Measurements from ENCODE around the gene CHIC1.
"Not testable (repeated sequence)": the region's sequence is repeated elsewhere in the genome, so short reads cannot be mapped to it uniquely, and the experiment has no call there.

Gene CHIC1

DNA sequence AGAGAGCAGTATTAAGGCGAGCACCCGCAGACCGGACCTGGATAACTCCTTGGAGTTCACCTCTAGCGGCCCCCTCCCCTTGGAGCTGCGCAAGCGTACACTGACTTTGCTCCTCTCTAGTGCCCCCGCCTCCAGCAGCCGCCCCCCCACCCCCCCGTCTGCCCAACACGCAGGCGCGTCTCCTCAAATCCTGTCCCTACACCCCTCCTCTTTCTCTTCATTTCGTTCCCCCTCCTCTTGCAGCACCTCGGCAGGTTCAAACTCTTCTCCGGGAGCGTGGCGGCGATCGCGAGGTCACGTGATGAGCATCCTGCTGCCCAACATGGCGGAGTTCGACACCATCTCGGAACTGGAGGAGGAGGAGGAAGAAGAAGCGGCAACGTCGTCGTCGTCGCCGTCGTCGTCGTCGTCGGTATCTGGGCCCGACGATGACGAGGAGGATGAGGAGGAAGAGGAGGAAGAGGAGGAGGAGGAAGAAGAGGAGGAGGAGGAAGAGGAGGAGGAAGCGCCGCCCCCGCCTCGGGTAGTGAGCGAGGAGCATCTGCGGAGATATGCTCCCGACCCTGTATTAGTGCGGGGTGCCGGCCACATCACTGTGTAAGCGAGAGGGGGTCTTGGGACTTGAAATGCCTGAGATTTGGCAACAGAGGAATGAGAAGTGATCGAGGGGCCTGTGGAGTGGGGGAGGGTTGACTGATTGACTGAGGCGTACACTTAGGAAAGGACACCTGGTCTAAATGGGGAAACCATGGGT lies at the start of gene CHIC1:
Gene CHIC1, plus strand, starts transcription at position 214 of the 754 bp plus-strand sequence. Its CDS starts 88 bp downstream, at position 302.
- peak; percentile 69 for DNase-seq

DNA sequence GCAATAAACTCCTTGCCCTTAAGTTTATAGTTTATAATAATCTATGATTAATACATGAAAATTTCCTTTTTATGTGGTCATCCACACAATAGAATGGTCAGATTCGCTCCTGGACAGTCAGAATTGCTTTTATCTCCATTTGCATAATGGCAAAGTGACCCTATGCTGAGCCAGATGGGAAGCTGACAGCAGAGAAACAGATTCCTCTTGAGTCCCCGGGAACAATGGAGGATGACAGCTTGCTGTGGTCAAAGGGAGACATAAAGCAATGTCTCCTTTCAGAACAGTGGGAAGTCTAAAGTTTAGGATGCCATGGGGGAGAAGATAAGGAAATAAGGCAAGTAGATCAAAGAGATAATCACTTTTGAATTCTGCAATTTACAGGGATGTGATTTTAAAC lies 40.2 kb upstream of the CHIC1 start:
- DNase-seq: not testable (repeated sequence)

DNA sequence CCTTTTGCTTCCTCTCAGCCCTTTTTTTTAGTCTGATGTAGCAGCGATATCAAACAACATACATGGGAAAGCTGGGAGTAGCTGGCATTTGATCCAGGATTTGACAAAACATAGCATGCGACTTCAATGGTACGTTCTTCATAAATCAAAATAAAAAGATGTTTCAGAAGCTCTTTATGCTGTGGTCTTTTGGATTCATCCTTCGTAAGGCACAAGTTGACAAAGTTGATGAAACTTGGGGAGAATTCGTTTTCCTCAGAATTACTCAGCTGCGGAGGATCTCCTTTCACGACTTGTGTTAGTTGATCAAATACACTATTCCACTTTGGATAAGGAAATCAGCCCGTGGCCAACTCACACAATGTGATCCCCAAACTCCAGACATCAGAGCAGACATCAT lies 38.1 kb upstream of the CHIC1 start:
- no peak for DNase-seq

DNA sequence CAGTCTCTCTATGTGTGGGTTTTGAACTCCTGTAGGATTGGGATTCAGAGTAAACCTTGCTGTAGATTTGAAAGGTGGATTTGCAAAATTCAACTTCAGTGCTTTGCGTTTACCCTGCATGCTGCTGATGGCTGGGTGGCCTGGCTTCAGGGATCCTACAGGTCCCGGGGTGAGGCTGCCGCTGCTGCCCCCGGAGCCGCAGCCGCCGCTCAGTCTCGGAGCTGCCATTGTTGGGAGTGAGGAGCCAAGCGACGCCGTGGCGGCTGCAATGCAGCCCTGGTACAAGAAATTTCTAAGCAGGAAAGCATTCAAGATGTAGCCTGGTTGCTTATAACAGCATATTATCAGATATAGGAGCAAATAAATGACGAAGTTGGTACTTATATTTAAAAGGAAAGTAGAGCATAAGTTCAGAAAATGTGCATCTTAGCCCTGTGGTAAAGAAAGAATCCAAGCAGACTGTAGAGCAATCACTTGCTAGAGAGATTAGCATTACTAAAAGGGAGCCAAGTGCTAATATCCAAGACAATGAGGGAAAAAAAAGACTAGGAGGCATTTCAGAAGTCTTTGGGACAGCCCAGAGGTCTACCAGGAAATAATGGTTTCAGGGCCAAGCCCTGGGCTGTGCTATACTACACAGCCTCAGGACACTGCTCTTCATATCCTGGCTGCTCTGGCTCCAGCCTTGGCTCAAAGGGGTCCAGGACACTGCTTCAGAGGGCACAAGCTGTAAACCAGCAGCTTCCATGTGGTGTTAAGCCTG lies 36.9 kb upstream of the CHIC1 start:
- no peak for DNase-seq

DNA sequence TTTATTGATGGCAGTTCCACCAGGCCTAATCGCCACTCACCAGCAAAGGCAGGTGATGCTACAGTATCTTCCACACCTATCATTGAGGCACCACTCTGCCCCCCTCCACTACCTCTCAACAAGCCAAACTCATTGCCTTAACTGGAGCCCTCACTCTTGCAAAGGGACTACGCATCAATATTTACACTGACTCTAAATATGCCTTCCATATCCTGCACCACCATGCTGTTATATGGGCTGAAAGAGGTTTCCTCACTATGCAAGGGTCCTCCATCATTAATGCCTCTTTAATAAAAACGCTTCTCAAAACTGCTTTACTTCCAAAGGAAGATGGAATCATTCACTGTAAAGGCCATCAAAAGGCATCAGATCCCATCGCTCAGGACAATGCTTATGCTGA lies 31.3 kb upstream of the CHIC1 start:
- DNase-seq: not testable (repeated sequence)

DNA sequence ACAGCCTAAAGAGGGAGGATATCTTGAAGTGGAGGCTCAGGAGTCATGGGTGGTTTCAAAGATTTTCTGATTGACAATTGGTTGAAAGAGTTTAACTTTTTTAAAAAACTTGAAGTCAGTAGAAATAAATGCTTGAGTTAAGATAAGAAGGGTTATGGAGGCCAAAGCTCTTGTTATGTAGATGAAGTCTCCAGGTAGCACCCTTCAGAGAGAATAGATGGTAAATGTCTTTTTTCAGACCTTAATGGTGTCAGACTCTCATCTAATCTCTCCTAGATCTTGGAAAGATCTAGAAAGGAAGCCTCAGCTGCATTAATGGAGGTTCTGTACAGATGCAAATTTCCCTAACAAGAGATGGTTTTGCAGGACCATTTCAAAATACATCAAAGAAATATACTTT lies 6.8 kb upstream of the CHIC1 start:
- no peak for DNase-seq

DNA sequence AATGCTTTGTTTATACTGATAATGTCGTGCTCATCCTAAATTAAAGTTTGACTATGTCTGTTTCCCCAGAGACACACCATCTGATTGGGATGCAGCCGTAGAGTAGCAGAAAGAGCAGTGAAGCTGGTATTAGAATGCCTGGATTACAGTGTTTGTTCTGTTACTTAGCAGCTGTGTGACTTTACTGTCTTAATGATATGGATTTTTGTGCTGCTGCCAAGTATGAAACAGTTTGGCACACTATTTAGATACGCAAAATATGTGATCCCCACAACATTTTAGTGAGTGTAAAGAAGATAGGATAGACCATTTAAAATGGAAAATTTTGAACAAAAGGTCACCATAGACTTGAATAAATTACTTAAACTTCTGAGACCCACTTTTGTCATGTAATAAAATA lies 1.2 kb upstream of the CHIC1 start:
- DNase-seq: peak; percentile 24

DNA sequence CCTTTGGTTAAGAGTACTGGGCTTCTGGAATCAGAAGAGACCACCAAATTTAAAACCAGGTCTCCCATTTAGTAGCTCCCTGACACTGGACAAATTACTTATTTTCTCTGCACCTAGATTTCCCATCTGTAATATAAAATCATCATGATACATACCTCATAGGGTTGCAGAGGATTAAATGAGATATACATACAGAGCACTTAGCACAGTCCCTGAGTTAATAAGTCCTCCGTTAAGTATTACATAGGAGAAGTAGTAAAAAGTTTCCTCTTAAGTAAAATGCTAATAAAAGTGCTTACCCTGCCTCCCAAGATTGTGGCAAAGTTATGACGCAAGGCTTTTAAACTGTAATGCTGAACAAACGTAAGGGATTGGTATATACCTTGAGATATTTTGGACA lies 539 bp upstream of the CHIC1 start:
- no peak for DNase-seq

DNA sequence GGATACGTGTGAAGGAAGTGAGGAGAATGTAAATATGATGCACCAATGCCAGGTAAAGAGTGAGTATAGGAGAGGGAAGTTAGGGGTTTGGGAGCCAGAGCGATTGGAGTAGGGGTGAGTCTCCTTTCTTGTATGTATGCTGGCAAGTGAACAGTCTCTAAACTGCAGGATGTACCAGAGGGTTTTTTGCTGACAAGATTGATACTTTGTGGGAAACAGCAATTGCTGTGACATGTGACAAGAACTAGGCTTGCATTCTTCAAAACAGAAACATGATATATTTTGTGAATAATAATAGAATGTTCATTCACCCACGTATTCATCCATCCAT lies 706 bp downstream of the CHIC1 start:
- DNase-seq: peak; percentile 2

DNA sequence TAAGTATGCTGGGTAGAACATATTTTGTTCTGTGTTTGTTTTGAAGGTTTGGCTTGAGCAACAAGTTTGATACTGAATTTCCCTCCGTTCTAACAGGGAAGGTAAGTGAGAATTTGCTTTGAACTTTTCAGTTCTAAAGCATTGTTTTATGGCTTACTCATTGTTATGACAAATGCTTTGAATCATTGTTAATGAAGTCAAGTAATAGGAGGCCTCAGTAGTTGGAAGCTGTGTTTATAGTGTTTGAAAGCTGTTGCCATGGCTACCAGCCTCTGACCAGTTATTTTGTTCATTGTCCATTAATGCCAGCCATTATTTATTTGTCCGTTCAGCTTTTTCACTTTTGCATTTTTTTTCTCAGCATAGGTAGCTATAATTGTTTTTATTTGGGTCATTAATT lies 14.4 kb downstream of the CHIC1 start:
- peak; percentile 67 for DNase-seq

DNA sequence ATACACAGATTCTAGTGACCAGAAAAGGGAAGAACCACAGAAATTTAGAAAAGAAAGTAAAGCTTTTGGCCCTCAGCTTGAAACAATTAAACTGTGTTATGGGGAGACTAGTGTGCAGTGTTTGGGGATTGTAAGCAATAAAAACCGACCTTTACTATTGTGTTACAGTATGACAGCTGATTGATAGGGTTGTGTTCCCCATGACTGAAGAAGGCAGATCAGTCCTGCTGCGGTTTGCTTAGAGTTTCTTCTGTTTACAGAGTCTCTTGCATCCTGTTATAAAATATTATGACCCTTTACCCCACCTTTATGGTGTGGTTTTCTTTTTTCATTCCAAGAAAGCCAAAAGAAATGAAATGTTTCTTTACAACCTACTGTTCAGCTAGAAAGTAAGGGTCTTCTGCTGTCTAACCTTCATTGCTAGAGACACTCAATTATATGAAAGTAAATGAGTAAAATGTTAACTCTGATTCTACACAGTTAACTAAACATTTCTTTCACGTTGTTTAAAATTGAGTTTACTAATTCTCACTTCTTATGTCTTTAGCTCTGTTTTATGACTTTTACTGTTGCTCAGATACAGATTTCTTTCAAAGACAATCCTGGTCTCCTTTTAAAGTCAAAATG lies 18.1 kb downstream of the CHIC1 start:
- DNase-seq: peak; percentile 8

DNA sequence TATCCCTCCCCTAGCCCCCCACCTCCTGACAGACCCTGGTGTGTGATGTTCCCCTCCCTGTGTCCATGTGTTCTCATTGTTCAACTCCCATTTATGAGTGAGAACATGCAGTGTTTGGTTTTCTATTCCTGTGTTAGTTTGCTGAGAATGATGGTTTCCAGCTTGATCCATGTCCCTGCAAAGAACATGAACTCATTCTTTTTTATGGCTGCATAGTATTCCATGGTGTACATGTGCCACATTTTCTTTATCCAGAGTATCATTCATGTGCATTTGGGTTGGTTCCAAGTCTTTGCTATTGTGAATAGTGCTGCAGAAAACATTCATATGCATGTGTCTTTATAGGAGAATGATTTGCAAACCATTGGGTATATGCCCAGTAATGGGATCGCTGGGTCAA lies 34.8 kb downstream of the CHIC1 start:
- not testable (repeated sequence) for DNase-seq

DNA sequence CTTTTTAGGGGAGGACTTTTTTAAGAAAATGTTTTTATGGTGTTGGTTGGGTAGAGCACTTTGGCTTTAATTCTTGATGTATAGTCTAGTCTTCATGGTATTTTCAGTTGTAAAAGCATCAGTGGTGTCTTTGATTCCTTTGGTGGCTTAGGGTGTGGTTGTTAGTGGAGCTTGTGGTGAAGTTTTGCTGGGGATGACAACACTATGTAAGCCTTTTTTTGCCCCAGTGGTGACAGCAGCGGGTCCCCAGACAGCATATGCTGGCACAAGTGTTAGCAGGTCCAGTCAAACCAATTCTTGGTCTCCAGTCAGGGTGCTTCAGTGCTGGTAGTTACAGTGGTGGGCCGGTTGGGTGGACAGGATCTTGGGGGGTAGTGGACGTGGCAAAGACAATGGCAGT lies 52.0 kb downstream of the CHIC1 start:
- no peak for DNase-seq

DNA sequence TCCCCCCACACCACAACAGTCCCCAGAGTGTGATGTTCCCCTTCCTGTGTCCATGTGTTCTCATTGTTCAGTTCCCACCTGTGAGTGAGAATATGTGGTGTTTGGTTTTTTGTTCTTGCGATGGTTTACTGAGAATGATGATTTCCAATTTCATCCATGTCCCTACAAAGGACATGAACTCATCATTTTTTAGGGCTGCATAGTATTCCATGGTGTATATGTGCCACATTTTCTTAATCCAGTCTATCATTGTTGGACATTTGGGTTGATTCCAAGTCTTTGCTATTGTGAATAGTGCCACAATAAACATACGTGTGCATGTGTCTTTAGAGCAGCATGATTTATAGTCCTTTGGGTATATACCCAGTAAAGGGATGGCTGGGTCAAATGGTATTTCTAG lies 78.7 kb downstream of the CHIC1 start:
- DNase-seq: not testable (repeated sequence)

DNA sequence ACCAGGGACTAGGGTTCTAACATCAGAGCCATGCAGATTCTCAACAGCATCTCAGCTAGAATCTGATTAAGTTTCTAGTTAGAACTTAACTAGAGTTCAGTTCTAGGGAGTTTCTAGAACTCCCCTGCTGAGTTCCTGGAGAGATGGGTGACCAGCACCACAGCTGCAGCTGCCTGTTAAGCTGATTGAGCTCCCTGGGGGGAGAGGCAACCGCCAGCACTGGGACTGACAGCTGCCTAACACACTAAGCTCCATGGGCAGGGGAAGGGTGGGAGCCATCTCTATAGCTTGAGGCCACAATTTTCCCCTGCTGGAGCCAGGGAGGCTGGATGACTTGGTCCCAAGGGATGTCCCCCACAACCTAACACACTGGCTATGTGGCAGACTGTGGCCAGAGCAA lies 84.2 kb downstream of the CHIC1 start:
- no peak for DNase-seq

DNA sequence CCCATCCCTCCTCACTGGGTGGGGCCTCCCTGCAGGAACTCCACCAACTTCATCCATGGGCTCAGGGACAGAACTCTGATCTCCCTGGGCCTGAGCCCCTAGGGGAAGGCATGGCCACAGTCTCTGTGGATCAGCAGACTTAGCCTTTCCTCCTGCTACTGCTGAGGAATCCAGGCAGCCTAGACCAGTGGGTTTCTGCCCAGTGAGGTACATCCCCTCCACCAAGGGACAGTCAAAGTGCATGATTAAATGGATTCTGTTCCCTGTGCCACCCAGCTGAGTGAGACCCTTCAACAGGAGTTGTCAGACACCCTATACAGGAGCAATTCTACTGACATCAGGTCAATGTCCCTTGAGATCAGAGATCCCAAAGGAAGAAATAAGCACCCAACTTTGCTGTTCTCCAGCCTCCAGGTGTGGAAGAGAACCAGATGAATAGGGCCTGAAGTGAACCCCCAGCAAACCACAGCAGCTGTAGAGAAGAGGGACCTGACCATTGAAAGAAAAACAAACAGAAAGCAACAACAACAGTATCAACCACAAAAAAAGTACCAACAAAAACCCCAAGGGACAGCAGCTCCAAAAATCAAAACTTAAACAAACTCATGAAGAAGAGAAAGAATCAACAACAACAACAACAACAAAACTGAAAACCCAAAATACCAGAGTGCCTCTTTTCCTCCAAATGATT lies 84.8 kb downstream of the CHIC1 start:
- DNase-seq: no peak

DNA sequence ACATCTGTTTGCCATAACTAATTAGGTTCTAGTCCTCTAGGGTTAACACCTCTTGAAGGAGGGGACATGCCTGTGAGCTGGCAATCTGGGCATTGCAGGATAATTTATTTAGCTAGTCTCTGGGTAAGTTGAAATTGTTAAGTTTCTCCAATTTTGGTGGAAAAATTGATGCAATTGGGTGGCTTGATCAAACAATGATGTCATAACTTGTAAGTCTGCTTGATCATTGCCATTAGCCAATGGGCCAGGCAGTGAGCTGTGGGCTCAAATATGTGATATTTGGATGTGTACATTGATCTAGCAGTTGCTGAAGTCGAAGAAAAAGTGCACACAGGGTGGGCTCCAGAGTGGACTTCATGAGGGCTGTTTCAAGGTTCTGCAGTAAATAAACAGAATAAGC lies 98.3 kb downstream of the CHIC1 start:
- not testable (repeated sequence) for DNase-seq

DNA sequence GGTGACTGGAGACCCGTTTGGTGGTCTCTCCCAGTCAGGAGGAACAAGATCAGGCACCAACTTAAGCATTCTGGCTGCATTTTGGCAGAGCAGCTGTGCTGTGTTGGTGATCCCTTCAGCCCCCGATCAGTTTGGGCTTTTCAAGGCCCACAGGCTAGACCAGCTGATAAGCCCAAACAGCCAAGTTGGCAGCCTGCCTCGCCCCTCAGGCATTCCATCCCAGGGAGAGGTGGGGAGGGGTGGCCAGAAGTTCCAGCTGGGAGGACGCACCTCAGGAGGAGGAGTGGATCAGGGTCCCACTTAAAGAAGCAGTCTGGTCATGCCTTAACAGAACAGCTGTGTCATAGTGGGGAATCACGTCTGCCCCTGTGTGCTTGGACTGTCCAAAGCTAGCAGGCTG lies 105.8 kb downstream of the CHIC1 start:
- no peak for DNase-seq

DNA sequence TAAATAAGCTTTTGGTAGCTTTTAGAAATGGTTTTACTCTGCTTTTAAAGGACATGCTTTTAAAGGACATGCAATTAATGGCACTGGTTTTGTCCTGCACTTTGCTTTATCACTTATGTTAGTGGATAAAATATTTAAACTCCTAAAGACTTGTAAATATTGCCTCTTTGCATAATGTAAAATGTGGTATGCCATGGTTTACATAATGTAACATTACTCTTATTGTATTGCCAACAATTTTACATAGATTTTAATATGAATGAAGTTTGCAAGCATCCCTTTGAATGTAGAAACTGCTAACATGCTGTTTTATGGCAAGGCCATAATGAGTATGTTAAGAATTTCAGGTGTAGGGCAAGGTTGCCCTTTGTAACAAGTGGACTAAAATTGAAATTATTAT lies 118.4 kb downstream of the CHIC1 start:
- DNase-seq: no peak

DNA sequence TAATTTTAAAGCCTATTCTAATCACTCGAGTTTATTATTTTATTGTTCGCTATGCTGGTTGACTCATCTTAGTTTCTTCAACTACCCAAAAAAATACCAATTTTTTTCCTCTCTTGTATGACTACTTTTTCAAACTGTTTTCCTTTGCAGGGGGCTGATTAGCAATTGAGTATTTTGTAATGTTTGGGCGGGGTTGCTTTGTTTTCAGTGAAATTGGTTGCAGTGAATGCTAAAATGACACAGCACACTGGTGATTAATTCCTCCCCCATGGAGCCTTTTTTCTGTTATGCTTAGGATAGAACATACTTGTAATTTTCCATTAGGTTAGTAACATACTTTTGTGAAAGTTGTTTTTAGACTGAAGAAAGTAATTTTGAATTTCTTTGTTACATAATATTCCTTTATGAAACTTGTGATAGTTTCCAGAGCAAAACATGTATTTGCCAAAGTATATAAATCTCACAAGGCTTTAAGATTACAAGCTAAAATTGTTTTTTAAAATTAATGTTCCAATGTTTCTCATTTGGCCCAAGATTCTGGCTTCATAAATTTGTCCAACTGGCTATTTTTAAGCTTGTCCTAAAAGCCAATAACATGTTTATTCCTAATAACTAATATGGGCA lies 120.4 kb downstream of the CHIC1 start:
- peak; percentile 0 for DNase-seq

DNA sequence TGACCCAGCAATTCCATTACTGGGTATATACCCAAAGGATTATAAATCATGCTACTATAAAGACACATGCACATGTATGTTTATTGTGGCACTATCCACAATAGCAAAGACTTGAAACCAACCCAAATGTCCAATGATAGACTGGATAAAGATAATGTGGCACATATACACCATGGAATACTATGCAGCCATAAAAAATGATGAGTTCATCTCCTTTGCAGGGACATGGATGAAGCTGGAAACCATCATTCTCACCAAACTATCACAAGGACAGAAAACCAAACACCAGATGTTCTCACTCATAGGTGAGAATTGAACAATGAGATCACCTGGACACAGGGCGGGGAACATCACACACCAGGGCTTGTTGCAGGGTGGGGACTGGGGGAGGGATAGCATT lies 144.0 kb downstream of the CHIC1 start:
- DNase-seq: not testable (repeated sequence)

DNA sequence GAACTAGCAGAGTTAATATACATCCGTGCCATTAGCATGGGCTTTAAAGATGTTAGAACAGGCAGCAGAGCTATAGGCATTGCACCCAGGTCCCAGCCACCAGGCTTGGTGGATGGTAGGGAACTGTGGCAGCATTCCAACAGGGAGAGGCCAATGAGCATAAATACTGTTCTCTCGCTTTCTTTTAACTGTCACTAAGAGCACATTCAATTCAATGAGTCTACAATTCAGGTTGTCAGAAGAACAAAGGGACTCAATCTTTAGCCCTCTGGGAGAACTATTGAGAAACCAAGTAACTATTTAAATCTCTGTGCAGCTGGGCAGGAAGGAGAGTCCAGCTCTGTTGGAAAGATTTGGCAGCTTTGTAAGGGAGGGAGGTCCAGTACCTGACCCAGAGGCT lies 165.6 kb downstream of the CHIC1 start:
- DNase-seq: no peak

Measured in fibroblast of skin of right quadriceps (primary cell).